ENCODE results near the gene QSER1. TPM values are rescaled to one million over a fixed set of nuclear protein-coding genes. Genes with fewer than 3 reads are reported as not detected.

Gene QSER1
- total RNA-seq, 2 donors from 2014 or later = 9.8 to 11.1 TPM

DNA sequence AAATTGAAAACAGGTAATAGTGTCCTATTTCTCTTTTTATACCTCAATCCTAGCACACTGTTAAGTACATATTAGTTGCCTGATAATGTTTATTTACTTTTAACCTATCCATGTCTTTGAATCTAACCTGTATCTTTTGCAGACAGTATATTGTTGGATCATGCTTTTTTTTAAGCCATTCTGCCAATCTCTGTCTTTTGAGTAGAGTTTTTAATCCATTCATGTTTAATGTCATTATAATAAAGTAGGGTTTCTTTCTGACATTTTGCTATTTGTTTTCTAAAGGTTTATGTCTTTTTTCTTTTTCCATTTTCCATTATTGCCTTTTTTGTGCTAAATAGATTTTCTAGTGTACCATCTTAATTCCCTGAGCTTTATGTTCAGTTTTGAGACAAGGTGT lies 99.3 kb downstream of the QSER1 start:
- H3K4me3 Mint-ChIP-seq = no peak overlapping the region
- ATAC-seq (replicated peaks in 1 of 2) = no peak
- no peak for DNase-seq
- H3K27ac Mint-ChIP-seq = no peak overlapping the region
- peaks cover 11% of the 10 kb centered on the region for H3K27me3 Mint-ChIP-seq (ENCODE audit: low read depth)
- H3K36me3 Mint-ChIP-seq (ENCODE audit: insufficient read depth in 2 of 2) = peaks cover 4 to 6% of the 10 kb centered on the region in 2 donors
- H3K9me3 Mint-ChIP-seq = peaks cover 7 to 11% of the 10 kb centered on the region in 2 donors
- no peaks in the 10 kb centered on the region for H3K4me1 Mint-ChIP-seq (ENCODE audit: low read depth)

DNA sequence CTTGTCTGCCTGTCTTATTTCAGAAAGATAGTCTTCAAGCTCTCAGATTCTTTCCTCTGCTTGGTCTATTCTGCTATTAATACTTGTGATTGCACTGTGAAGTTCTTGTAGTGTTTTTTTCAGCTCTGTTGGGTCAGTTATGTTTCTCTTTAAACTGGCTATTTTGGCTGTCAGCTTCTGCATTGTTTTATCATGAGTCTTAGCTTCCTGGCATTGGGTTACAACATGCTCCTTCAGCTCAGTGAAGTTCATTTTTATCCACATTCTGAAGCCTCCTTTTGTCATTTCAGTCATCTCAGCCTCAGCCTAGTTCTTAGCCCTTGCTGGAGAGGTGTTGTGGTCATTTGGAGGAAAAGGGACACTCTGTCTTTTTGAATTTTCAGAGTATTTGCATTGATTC lies 107.6 kb downstream of the QSER1 start:
- peaks cover 5% of the 10 kb centered on the region for H3K4me1 Mint-ChIP-seq (ENCODE audit: low read depth)
- H3K36me3 Mint-ChIP-seq (ENCODE audit: insufficient read depth in 2 of 2) = peaks cover 3 to 20% of the 10 kb centered on the region in 2 donors
- no peak overlapping the region for H3K4me3 Mint-ChIP-seq
- peaks cover 34% of the 10 kb centered on the region for H3K27me3 Mint-ChIP-seq (ENCODE audit: low read depth)
- ATAC-seq (replicated peaks in 1 of 2) (no peak), DNase-seq (no peak)
- no peak overlapping the region for H3K27ac Mint-ChIP-seq
- peaks cover 6 to 10% of the 10 kb centered on the region in 2 donors for H3K9me3 Mint-ChIP-seq

DNA sequence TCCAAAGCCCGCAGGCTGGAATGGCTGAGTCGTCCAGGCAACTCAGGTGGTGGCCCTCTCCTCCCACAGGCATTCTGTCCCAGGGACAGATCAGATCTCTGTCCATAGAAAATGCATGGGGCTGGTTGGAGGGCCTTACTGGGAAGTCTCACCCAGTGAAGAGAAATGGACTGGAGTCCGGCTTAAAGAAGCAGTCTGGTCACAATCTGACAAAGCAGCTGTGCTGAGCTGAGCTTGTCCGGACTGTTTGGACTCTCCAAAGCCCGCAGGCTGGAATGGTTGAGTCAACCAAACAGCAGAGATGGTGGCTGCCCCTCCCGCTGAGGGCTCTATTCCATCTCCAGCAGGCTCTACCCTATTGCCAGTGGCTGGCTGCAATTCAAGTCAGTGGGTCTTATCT lies 108.7 kb downstream of the QSER1 start:
- H3K4me1 Mint-ChIP-seq (ENCODE audit: low read depth) = peaks cover 14% of the 10 kb centered on the region
- DNase-seq (no peak), ATAC-seq (replicated peaks in 1 of 2) (no peak)
- H3K9me3 Mint-ChIP-seq = peaks cover 6 to 10% of the 10 kb centered on the region in 2 donors
- H3K4me3 Mint-ChIP-seq = no peak overlapping the region
- peaks cover 34% of the 10 kb centered on the region for H3K27me3 Mint-ChIP-seq (ENCODE audit: low read depth)
- no peak overlapping the region for H3K27ac Mint-ChIP-seq
- peaks cover 3 to 20% of the 10 kb centered on the region in 2 donors for H3K36me3 Mint-ChIP-seq (ENCODE audit: insufficient read depth in 2 of 2)

DNA sequence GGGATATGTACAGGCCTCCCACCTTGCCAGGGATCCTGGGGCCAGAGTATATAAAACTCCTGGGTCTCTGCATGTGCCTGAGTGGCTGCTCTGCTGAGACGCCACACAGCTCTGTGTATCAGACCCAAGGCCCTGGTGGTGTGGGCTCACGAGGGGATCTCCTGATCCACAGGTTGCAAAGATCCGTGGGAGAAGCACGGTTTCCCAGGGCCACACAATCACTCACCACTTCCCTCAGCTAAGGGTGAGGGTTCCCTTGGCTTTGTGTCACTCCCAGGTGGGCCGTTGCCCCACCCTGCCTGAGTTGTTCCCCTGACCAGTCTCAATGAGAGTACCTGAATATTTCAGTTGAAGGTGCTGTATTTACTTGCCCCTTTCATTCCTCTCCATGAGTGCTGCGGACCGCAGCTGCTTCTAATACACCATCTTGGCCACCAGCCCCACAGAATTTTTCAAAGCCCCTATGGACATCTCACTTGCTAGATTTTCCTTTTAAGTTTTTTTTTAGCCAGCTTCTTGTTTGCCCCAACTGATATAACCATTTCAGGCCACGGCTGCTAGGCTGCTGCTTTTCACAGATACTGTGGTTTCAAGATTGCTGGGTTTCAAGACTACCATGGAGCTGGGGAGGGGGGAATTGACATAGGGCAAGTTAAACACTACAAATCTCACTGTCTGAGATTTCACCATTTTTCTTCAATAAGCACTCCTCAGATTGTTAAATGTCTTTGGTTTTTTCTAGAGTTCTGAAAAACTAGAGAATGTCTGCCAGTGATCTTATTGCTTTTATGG lies 109.3 kb downstream of the QSER1 start:
- DNase-seq (no peak), ATAC-seq (replicated peaks in 1 of 2) (no peak)
- Mint-ChIP-seq H3K4me3 (no peak overlapping the region), H3K27ac (no peak overlapping the region), H3K4me1 (ENCODE audit: low read depth) (peaks cover 14% of the 10 kb centered on the region), H3K27me3 (ENCODE audit: low read depth) (peaks cover 33% of the 10 kb centered on the region), H3K36me3 (ENCODE audit: insufficient read depth in 2 of 2) (peaks cover 3 to 20% of the 10 kb centered on the region in 2 donors), H3K9me3 (peaks cover 6 to 10% of the 10 kb centered on the region in 2 donors)

DNA sequence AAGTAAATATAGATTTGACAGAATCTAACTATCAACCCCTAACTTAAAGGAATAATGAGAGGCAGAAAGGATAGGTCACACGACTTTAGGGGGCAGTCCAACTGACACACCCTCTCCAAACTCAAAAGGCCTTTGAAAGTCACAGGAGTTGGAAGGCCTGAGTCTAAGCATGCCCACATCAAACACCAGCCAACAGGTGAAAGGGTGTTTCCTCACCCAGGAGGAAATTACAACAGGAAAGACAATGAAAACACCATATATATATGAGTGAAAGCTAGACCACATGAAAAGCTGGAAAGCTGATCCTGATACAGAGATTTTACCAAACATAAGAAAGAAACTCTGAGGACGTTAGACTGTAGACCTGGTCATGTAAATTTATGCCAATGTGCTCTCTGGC lies 112.6 kb downstream of the QSER1 start:
- H3K9me3 Mint-ChIP-seq = no peaks in the 10 kb centered on the region
- no peak overlapping the region for H3K4me3 Mint-ChIP-seq
- peaks cover 0 to 2% of the 10 kb centered on the region in 2 donors for H3K36me3 Mint-ChIP-seq (ENCODE audit: insufficient read depth in 2 of 2)
- DNase-seq (peak in 1 of 2 donors; percentile 12), ATAC-seq (replicated peaks in 1 of 2) (peak; percentile 50 to 66)
- peaks cover 19% of the 10 kb centered on the region for H3K4me1 Mint-ChIP-seq (ENCODE audit: low read depth)
- peak overlapping the region; percentile 2 for H3K27ac Mint-ChIP-seq
- peaks cover 20% of the 10 kb centered on the region for H3K27me3 Mint-ChIP-seq (ENCODE audit: low read depth)

DNA sequence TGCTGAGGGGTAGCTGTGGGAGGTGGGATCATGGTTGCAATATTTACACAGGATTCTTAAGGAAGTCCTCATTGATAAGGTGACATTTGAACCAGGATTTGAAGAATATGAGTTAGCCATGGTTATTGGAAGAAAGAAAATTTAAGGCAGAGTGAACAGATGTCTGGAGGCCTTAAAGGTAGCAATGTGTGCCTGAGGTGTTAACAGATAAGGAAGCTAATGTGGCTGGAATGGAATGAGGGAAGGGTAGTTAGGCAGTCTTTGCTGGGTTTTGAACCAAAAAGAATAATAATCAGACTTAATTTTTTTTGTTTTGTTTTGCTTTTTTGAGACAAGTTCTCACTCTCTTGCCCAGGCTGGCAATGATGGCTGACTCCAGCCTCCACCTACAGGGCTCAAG lies 113.4 kb downstream of the QSER1 start:
- Mint-ChIP-seq H3K4me1 (ENCODE audit: low read depth) (peaks cover 22% of the 10 kb centered on the region), H3K27ac (no peak overlapping the region)

DNA sequence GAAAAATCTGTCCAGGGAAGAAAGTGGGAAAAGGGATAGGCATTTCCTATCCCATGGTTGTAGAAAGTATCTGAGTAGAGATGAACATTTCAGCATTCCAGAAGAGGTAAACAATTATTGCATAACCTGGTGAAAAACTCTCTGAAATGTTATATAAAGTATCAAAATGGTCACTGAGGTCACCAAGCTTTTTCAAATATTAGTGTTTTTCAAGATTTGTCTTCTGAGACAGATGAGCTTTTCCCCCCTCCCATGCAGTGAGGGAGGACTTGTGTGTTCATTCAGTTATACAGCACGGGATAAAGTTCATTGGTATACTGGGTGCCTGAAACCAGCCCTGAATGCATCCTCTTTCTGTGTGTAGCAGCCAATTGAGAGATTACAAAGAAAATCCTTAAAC lies 121.1 kb downstream of the QSER1 start:
- no peaks in the 10 kb centered on the region for H3K9me3 Mint-ChIP-seq
- H3K4me1 Mint-ChIP-seq (ENCODE audit: low read depth) = peaks cover 34% of the 10 kb centered on the region
- DNase-seq (no peak), ATAC-seq (replicated peaks in 1 of 2) (no peak)
- no peak overlapping the region for H3K4me3 Mint-ChIP-seq
- peaks cover 2 to 3% of the 10 kb centered on the region in 2 donors for H3K36me3 Mint-ChIP-seq (ENCODE audit: insufficient read depth in 2 of 2)
- H3K27ac Mint-ChIP-seq = no peak overlapping the region
- H3K27me3 Mint-ChIP-seq (ENCODE audit: low read depth) = peaks cover 50% of the 10 kb centered on the region

More for the DNA sequence above, 113.4 kb downstream of the QSER1 start:
- DNase-seq = no peak
- no peak for ATAC-seq (replicated peaks in 1 of 2)
- Mint-ChIP-seq H3K27me3 (ENCODE audit: low read depth) (peaks cover 25% of the 10 kb centered on the region), H3K9me3 (no peaks in the 10 kb centered on the region), H3K36me3 (ENCODE audit: insufficient read depth in 2 of 2) (no peaks in the 10 kb centered on the region), H3K4me3 (no peak overlapping the region)

DNA sequence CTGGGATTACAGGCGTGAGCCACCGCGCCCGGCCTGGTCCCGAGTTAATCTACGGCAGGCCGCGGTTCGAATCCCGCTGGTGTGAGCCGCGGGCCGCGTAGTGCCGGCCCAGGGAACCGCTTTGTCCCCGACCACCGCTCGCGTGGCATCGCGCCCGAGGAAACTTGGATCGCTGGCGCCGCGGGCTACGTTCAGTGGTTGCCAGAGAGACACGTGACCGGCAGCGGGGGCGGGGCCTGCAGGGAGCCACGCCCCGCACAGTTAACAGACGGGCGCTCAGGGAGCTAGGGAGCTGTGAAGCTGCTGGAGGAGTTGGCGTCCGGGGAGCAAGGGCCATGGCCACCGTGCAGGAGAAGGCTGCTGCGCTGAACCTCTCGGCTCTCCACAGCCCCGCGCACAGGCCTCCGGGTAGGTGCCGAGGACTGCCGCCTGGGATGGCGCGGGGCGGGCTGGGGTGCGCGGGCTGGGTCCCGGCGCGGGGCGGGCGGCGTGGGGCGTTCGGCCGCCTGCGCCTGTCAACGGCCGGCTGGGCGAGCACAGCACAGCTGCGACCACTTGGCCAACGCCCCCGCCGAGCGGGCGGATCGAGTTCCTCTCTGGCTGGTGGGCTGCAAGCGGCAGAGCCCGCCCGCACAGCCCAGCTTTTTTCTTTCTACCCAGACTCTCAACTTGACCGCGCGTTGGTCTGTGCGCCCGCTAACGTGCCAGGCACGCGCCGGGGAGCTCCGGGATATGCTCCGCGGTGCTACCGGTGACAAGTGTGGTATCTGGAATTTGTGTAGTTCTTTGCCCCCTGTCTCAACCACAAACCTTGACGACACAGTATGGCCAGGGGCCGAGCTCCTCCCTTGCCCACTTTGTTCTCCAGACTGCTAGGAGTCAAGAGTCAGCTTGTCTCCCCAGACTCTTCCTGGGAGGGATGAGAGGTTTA lies 123.3 kb downstream of the QSER1 start, which contains the start of gene DEPDC7:
Gene DEPDC7, plus strand, starts transcription at position 258 of the 931 bp plus-strand sequence. Its CDS starts 78 bp downstream, at position 336.
- DNase-seq = peak; percentile 82 to 87
- Mint-ChIP-seq H3K4me1 (ENCODE audit: low read depth) (peaks cover 29% of the 10 kb centered on the region), H3K27ac (no peak within 1 kb of the TSS), H3K4me3 (peak within 1 kb of the TSS; percentile 87 to 89), H3K36me3 (ENCODE audit: insufficient read depth in 2 of 2) (peaks cover 2 to 3% of the 10 kb centered on the region in 2 donors), H3K27me3 (ENCODE audit: low read depth) (peaks cover 54% of the 10 kb centered on the region), H3K9me3 (no peaks in the 10 kb centered on the region)
- ATAC-seq (replicated peaks in 1 of 2) = peak; percentile 77 to 79

DNA sequence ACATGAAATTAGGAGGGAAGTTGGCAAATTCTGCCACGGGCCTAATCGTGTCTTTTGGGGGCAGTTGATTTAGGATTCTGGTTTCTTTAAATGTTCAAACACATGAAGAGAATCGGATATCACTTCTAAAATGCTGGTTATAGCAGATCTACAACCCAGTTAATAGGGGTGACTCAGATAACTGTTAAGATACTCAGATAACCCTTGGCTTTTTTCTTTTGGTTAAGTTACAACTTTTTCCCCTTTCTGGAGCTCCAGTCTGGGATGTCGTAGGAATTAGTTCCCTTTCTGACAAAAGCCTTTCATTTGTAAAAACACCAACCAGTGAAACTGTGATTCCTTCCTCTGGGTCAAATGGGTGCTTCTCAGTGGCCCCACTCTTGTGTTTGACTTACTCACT lies 124.0 kb downstream of the QSER1 start:
- no peaks in the 10 kb centered on the region for H3K9me3 Mint-ChIP-seq
- peaks cover 26% of the 10 kb centered on the region for H3K4me1 Mint-ChIP-seq (ENCODE audit: low read depth)
- H3K27me3 Mint-ChIP-seq (ENCODE audit: low read depth) = peaks cover 54% of the 10 kb centered on the region
- H3K4me3 Mint-ChIP-seq = peak overlapping the region; percentile 75 to 77
- peaks cover 2 to 3% of the 10 kb centered on the region in 2 donors for H3K36me3 Mint-ChIP-seq (ENCODE audit: insufficient read depth in 2 of 2)
- H3K27ac Mint-ChIP-seq = no peak overlapping the region
- ATAC-seq (replicated peaks in 1 of 2) (no peak), DNase-seq (no peak)

DNA sequence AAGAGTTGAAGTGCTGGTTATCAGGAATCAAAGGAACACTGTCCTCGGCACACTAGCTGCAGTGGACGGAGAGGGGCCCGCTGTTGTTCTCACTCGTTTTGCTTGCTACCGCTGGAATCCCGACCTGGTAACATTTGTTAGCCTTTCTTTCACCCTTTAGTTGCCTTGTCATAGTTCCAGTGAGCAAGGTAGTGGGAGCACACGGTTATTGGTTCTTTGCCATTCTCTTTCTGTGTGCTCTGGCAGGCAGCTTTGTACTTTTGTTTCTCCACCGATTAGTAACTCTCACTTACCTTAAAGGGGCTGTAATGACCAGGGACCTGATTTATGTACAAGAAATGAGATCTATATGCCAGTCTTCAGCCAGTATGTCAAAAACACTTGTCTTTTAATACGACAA lies 124.9 kb downstream of the QSER1 start:
- Mint-ChIP-seq H3K9me3 (no peaks in the 10 kb centered on the region), H3K27ac (no peak overlapping the region), H3K4me3 (no peak overlapping the region), H3K36me3 (ENCODE audit: insufficient read depth in 2 of 2) (peaks cover 2 to 3% of the 10 kb centered on the region in 2 donors), H3K4me1 (ENCODE audit: low read depth) (peaks cover 24% of the 10 kb centered on the region), H3K27me3 (ENCODE audit: low read depth) (peaks cover 54% of the 10 kb centered on the region)
- ATAC-seq (replicated peaks in 1 of 2) = no peak
- no peak for DNase-seq

DNA sequence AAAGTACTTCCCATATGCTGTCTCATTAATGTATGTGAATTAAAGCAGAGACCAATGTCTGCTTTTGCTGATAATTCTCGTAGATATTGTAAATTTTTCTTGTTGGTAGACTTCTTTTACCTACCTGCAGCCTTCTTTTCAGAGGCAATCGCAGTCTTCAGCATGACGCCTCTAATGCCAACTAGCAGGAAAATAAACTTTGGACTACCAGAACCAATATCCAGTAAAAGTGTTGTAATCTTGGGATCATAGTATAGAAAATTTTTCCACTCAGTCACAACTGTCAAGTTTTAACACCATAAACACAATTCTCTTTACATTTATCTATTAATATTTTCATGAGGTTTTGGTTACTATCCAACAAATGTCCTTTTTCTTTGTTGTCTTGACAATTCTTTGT lies 125.4 kb downstream of the QSER1 start:
- Mint-ChIP-seq H3K27me3 (ENCODE audit: low read depth) (peaks cover 54% of the 10 kb centered on the region), H3K4me3 (no peak overlapping the region), H3K36me3 (ENCODE audit: insufficient read depth in 2 of 2) (peaks cover 2 to 3% of the 10 kb centered on the region in 2 donors), H3K9me3 (no peaks in the 10 kb centered on the region), H3K27ac (no peak overlapping the region), H3K4me1 (ENCODE audit: low read depth) (peaks cover 21% of the 10 kb centered on the region)
- ATAC-seq (replicated peaks in 1 of 2) = no peak
- DNase-seq = no peak

DNA sequence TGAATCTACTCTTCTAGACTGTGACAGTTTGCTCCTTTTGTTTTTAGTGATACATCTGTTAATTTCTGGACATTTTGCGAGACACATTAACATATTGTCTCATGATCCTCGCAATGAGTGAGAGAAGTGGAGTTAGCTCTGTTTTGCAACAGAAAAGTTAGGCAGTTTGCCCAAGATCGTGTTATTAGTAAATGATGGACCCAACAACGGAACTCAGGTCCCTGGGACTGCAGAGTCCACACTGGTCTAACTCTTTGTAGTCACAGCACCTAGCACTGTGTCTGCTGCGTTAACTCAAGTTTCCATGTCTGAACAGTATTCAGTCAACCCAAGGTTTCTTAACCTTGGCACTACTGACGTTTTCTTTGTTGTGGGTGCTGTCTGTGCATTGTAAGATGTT lies 126.2 kb downstream of the QSER1 start:
- Mint-ChIP-seq H3K4me1 (ENCODE audit: low read depth) (peaks cover 21% of the 10 kb centered on the region), H3K36me3 (ENCODE audit: insufficient read depth in 2 of 2) (peaks cover 0 to 3% of the 10 kb centered on the region in 2 donors), H3K27me3 (ENCODE audit: low read depth) (peaks cover 51% of the 10 kb centered on the region), H3K4me3 (no peak overlapping the region), H3K27ac (no peak overlapping the region), H3K9me3 (no peaks in the 10 kb centered on the region)
- DNase-seq (no peak), ATAC-seq (replicated peaks in 1 of 2) (no peak)

DNA sequence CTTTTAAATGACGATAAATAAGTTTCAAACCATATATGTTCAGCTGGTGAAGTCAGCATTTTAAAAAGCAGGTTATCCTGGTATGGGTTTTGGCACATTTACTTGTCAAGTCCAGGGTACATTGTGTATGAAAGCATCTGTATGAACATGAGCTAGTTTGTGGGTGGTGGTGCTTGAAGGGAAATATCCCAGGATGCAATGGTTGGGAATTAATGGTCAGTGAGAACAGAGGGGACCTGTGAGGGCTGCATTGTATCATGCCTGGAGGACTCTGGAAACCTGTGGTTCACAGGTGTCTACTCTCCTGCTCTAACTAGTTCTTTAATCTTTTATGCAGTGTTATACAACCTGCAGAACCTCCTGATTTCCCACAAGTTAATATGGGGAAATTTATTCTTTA lies 128.9 kb downstream of the QSER1 start:
- Mint-ChIP-seq H3K9me3 (no peaks in the 10 kb centered on the region), H3K36me3 (ENCODE audit: insufficient read depth in 2 of 2) (no peaks in the 10 kb centered on the region), H3K4me3 (no peak overlapping the region), H3K4me1 (ENCODE audit: low read depth) (peaks cover 21% of the 10 kb centered on the region), H3K27ac (no peak overlapping the region), H3K27me3 (ENCODE audit: low read depth) (peaks cover 36% of the 10 kb centered on the region)
- ATAC-seq (replicated peaks in 1 of 2) = no peak
- DNase-seq = no peak

Data from activated T-cell treated with anti-CD3 and anti-CD28 coated beads, Interleukin-2, amount 50 U/mL, for 72 hours (primary cell).